ENCODE results near the gene FIGN. TPM values are rescaled to one million over a fixed set of nuclear protein-coding genes. Genes with fewer than 3 reads are reported as not detected.
A peak's percentile ranks its signal among the peaks of the same experiment; 100 is the strongest.

The FIGN gene
- total and polyA plus RNA-seq, 10 of the 15 experiments (the other 5 are each of a cell fraction or from before 2014, with no cell fraction given), result under 0.01 to 0.01 TPM; not detected in 8

GRCh38 chr2:163693484-163693883, 42.3 kb downstream of the FIGN start (continued):
- TF ChIP-seq CTCF (IDR thresholded peaks at IDR 0.05 in 2 of 3, conservative IDR thresholded peaks at IDR 0.05 in 1 of 3; ENCODE audit: control insufficient read depth in 2 of 3, extremely low read depth in 1 of 3, insufficient read depth in 1 of 3, low read depth in 3 of 3, low read length in 3 of 3), result no peak

GRCh38 chr2:163692611-163693482, 43.0 kb downstream of the FIGN start:
- H3K4me2 ChIP-seq (ENCODE audit: control insufficient read depth, insufficient read depth), result no peak overlapping the region
- FAIRE-seq (no peak), ATAC-seq (peak; percentile 23; the same call in 2 of the 3 replicates), DNase-seq (ENCODE audit: low read depth, low spot score) (no peak)
- no peaks in the 10 kb centered on the region for H3K36me3 ChIP-seq (ENCODE audit: control insufficient read depth in 2 of 2, insufficient read depth in 2 of 2, low read length in 1 of 2)
- no peaks in the 10 kb centered on the region for H3K4me1 ChIP-seq (ENCODE audit: control insufficient read depth, insufficient read depth, low read length)
- intact Hi-C loops (cut with micrococcal nuclease; ENCODE audit: unreplicated experiment), result no loop called here
- POLR2A ChIA-PET, result interaction anchor here (0.6 kb wide), 1 partner anchor 35 kb away, joined by 3 read pairs; no protein-coding TSS in a partner anchor
- H3K9me3 ChIP-seq (replicated peaks; ENCODE audit: control insufficient read depth, insufficient read depth, low read length), result no peaks in the 10 kb centered on the region
- H2AFZ ChIP-seq (ENCODE audit: control insufficient read depth, low read depth, low read length), result no peak overlapping the region
- H4K20me1 ChIP-seq (ENCODE audit: control insufficient read depth, insufficient read depth), result no peaks in the 10 kb centered on the region
- RAD21 ChIA-PET (ENCODE audit: unreplicated experiment), result interaction anchor here (0.6 to 1.0 kb wide), 2 partner anchors 10 to 11 kb away, joined by 3 read pairs; no protein-coding TSS in a partner anchor
- 9% methylated on average over 7 of the region's 7 CpGs for WGBS (ENCODE audit: insufficient coverage, insufficient replicate concordance, low lambda C conversion rate, missing lambda C conversion rate)
- H3K27me3 ChIP-seq (replicated peaks in 1 of 2; ENCODE audit: control insufficient read depth in 2 of 2, insufficient read depth in 2 of 2, low read length in 1 of 2), result no peaks in the 10 kb centered on the region
- H3K79me2 ChIP-seq (ENCODE audit: control insufficient read depth, insufficient read depth, low read length), result no peaks in the 10 kb centered on the region
- BruUV-seq (replicated peaks), result no TSS peak
- no peak overlapping the region for H3K9ac ChIP-seq (ENCODE audit: control insufficient read depth, insufficient read depth, low read length)
- CTCF ChIA-PET, result interaction anchor here (0.8 to 1.0 kb wide), 2 partner anchors 11 to 344 kb away, joined by 3 to 7 read pairs; no protein-coding TSS in a partner anchor
- in situ Hi-C loops (cut with MboI), result no loop called here
- SMC1A ChIA-PET (ENCODE audit: uncharacterized antibody, unreplicated experiment), result interaction anchor here (0.7 to 1.5 kb wide), 3 partner anchors 9 to 368 kb away, joined by 3 read pairs; no protein-coding TSS in a partner anchor
- TF ChIP-seq ZBED1 (IDR thresholded peaks at IDR 0.05; ENCODE audit: borderline replicate concordance) (no peak), E2F4 (IDR thresholded peaks at IDR 0.05; ENCODE audit: low read depth, low read length) (no peak), EZH2 (IDR thresholded peaks at IDR 0.05; ENCODE audit: borderline replicate concordance, control insufficient read depth, low read depth, low read length) (no peak), EED (IDR thresholded peaks at IDR 0.05; ENCODE audit: low read depth) (no peak), ZNF622 (IDR thresholded peaks at IDR 0.05) (no peak), YY1 (IDR thresholded peaks at IDR 0.05; ENCODE audit: low read depth, low read length) (no peak)
- no peak overlapping the region for H3K4me3 ChIP-seq
- no peak overlapping the region for H3K27ac ChIP-seq (ENCODE audit: control insufficient read depth, insufficient read depth)
